Stimulated activated CD8-positive, alpha-beta memory T cell treated with anti-CD3 and anti-CD28 coated beads, Interleukin-4, amount 100 ng/mL, for 4 hours (primary cell): Measurements from ENCODE around the gene CEP152.

Experiments used
- DNase-seq, 2 donors: peaks; one replicate each; pipeline ENCODE4 v3.0.0-alpha.2; 2020; ENCODE audit warnings: low read depth in 2 of 2, low spot score in 1 of 2

CEP152 gene

GRCh38 chr15:48774484-48774883 lies 36.4 kb downstream of the CEP152 start:
- DNase-seq: no peak

- DNase-seq: no peak
Observed at GRCh38 chr15:48766196-48766595, 44.7 kb downstream of the CEP152 start.

GRCh38 chr15:48765022-48765421 lies 45.8 kb downstream of the CEP152 start:
- DNase-seq: no peak

- no peak for DNase-seq
Observed at GRCh38 chr15:48761393-48762158, 49.3 kb downstream of the CEP152 start.

- no peak for DNase-seq
Observed at GRCh38 chr15:48759921-48760320, 50.9 kb downstream of the CEP152 start.

- no peak for DNase-seq
Observed at GRCh38 chr15:48757661-48758060, 53.2 kb downstream of the CEP152 start.

GRCh38 chr15:48754011-48754410 lies 56.9 kb downstream of the CEP152 start:
- no peak for DNase-seq

- DNase-seq: no peak
Observed at GRCh38 chr15:48751595-48751994, 59.3 kb downstream of the CEP152 start.

- DNase-seq: no peak
Observed at GRCh38 chr15:48748535-48748934, 62.3 kb downstream of the CEP152 start.

GRCh38 chr15:48733615-48734014 lies 77.3 kb downstream of the CEP152 start:
- no peak for DNase-seq

GRCh38 chr15:48730506-48730905 lies 80.4 kb downstream of the CEP152 start:
- DNase-seq: no peak

GRCh38 chr15:48723969-48724368 lies 86.9 kb downstream of the CEP152 start:
- DNase-seq: no peak

- no peak for DNase-seq
Observed at GRCh38 chr15:48722764-48723661, 87.9 kb downstream of the CEP152 start.

GRCh38 chr15:48721061-48721810 lies 89.6 kb downstream of the CEP152 start:
- no peak for DNase-seq

GRCh38 chr15:48720646-48721045 lies 90.2 kb downstream of the CEP152 start:
- DNase-seq: no peak

- no peak for DNase-seq
Observed at GRCh38 chr15:48719668-48720067, 91.2 kb downstream of the CEP152 start.

- DNase-seq: no peak
Observed at GRCh38 chr15:48718646-48719045, 92.2 kb downstream of the CEP152 start.

GRCh38 chr15:48717458-48717857 lies 93.4 kb downstream of the CEP152 start:
- no peak for DNase-seq

GRCh38 chr15:48712546-48712945 lies 98.3 kb downstream of the CEP152 start:
- DNase-seq: no peak

GRCh38 chr15:48710952-48711495 lies 99.8 kb downstream of the CEP152 start:
- no peak for DNase-seq

GRCh38 chr15:48708641-48709040 lies 102.2 kb downstream of the CEP152 start:
- DNase-seq: no peak
